ENCODE measurements around the gene CAP2.

The CAP2 gene

GRCh38 chr6:17588011-17588410 is 194.6 kb downstream of the CAP2 start:
- no peak for DNase-seq

- no peak for DNase-seq
Measured at GRCh38 chr6:17589406-17590096, 196.2 kb downstream of the CAP2 start.

GRCh38 chr6:17591287-17591686 is 197.9 kb downstream of the CAP2 start:
- DNase-seq: no peak

- no peak for DNase-seq
Measured at GRCh38 chr6:17593246-17593645, 199.9 kb downstream of the CAP2 start.

GRCh38 chr6:17596085-17596484 is 202.7 kb downstream of the CAP2 start:
- no peak for DNase-seq

- peak; percentile 94 for DNase-seq
Measured at GRCh38 chr6:17599877-17600526, 206.6 kb downstream of the CAP2 start, which contains the start of gene FAM8A1. Gene FAM8A1 (plus strand): TSS chr6:17600302. CDS start chr6:17600410, 108 bp downstream.

GRCh38 chr6:17600527-17601385 is 207.4 kb downstream of the CAP2 start:
- DNase-seq: peak; percentile 23

GRCh38 chr6:17601386-17601703 is 207.9 kb downstream of the CAP2 start:
- DNase-seq: no peak

GRCh38 chr6:17602888-17603287 is 209.5 kb downstream of the CAP2 start:
- DNase-seq: no peak

- DNase-seq: no peak
Measured at GRCh38 chr6:17606606-17607005, 213.2 kb downstream of the CAP2 start.
